ENCODE results near the gene ITPR2.
"Not testable (repeated sequence)": the region's sequence is repeated elsewhere in the genome, so short reads cannot be mapped to it uniquely, and the experiment has no call there.

ITPR2 gene

GRCh38 chr12:26783816-26784379 is 49.1 kb downstream of the ITPR2 start:
- not testable (repeated sequence) for DNase-seq

GRCh38 chr12:26783131-26783526 is 49.9 kb downstream of the ITPR2 start:
- DNase-seq = no peak

DNA sequence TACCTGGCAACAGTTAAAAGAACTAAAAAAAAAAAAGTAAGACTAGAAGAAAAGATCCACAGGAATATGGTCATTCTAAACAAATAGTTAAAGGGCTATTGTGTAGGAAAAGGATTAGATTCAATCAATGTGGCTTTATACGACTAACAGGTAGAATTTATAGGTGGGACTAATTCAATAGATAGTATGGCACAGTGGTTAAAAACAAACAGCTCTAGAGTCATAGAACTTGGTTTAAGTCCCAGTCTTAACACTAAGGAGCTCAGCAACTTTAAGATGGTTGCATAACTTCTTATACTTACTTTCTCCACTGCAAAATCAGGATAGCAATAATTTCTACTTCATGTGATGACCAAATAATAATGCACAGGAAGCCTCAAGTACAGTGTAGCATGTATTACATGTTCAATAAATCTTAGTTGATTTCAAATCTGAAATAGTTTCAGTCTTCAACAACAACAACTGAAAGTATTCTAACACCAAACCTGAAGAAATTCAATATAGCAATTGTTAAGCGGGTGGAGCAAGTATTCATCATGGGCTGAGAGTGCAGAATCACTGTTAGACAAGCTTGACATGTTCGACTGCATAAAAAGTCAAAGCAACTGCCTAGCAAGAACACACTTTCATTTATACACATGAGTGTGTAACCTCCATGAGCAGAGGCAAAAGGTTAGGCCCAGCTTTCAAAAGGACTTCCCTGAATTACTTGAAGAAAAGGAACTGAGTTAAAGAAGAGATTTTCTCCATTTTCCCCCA is 50.4 kb downstream of the ITPR2 start:
- no peak for DNase-seq

DNA sequence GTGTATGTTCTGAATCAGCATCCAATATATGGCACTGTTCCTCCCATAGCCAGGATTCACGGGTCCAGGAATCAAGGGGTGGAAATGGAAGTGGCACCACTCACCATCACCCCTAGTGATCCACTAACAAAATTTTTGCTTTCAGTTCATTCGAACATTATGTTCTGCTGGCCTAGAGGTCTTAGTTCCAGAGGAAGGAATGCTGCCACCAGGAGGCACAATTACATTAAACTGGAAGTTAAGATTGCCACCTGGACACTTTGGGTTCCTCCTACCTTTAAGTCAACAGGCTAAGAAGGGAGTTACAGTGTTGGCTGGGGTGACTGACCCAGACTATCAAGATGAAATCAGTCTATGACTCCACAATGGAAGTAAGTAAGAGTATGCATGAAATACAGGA is 52.3 kb downstream of the ITPR2 start:
- DNase-seq = not testable (repeated sequence)

DNA sequence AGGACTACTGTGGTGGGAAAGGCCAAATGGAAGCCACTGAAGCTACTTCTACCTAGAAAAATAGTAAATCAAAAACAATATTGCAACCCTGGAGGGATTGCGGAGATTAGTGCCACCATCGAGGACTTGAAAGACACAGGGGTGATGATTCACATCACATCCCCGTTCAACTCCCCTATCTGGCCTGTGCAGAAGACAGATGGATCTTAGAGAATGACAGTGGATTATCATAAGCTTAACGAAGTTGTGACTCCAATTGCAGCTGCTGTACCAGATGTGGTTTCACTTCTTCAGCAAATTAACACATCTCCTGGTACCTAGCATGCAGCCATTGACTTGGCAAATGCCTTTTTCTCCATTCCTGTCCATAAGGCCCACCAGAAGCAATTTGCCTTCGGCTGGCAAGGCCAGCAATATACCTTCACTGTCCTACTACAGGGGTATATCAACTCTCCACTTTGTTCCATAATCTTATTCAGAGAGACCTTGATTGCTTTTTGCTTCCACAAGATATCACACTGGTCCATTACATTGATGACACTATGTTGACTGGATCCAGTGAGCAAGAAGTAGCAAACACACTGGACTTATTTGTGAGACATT is 54.7 kb downstream of the ITPR2 start:
- not testable (repeated sequence) for DNase-seq

DNA sequence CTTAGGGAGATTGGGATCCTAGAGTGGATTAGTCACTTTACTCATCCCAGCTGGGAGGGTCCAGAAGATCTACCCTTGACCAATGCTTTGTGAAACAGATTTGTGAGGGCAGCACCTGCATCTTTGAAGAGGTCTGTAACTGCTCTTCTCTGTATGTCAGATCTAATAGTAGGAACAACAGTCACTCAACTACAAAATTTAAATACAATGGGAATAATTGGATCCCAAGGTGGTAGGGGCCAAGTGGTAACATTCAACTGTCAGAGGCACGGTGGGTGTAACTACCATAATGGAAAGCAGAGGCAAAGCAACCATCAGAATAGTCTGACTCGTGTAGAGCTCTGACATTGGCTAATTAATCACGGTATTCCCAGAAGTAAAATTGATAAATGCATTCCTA is 55.8 kb downstream of the ITPR2 start:
- DNase-seq = no peak

- not testable (repeated sequence) for DNase-seq
These were observed 57.0 kb downstream of the ITPR2 start for GRCh38 chr12:26775991-26776390.

- DNase-seq = no peak
These were observed 59.5 kb downstream of the ITPR2 start for GRCh38 chr12:26773313-26774104.

GRCh38 chr12:26771861-26772260 is 61.1 kb downstream of the ITPR2 start:
- no peak for DNase-seq

DNA sequence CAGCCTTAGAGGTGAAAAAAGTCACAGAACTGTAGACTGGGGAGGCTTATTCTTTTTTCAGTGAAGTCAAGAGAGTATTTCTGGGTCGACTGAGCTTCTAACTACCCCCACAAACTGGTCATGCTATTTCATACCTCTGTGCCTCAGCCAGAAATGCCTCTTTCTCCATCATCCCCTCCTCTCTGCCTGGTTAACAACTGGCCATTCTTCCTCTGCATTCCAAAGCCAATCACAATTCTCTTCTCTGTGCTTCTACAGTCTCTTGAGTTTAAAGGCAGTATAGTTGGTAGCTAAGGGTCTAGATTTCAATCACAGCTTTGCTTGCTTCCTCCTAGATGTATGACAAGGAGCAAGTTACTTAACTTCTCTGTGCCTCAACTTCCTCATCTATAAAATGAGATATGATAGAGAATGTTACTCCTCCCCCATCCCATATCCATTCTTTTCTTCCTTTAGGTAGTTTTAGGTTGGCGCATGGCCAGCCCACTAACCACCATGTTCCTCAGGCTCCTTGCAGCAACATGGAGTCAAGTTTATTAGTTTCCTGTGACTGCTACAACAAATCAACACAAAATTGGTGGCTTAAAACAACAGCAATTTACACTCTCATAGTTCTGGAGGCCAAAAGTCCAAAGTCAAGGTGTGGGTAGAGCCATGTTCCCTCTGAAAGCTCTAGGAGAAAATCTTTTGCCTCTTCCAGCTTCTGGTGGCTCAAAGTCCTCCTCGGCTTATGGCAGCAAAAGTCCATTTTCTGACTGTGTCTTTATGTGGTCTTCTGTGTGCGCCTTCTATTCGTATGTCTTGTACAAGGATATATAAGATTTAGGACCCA is 62.5 kb downstream of the ITPR2 start:
- DNase-seq = no peak

DNA sequence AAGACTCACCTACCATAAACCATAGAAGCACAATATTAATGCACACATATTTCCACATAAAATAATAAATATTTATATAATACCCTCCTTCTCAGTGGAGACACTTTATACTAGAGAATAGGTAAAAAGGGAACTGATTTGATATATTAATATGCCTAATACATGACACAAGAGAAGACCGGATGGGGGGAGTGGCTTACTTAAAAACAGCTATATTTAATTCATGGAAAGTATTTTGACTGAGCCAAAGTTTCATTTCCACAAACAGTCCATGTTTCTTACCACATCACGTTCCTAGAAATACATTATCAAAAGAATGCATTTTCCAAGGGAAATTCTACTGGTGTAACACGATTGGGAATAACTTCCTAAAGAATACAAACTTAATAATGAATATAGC is 63.4 kb downstream of the ITPR2 start:
- DNase-seq = no peak

DNA sequence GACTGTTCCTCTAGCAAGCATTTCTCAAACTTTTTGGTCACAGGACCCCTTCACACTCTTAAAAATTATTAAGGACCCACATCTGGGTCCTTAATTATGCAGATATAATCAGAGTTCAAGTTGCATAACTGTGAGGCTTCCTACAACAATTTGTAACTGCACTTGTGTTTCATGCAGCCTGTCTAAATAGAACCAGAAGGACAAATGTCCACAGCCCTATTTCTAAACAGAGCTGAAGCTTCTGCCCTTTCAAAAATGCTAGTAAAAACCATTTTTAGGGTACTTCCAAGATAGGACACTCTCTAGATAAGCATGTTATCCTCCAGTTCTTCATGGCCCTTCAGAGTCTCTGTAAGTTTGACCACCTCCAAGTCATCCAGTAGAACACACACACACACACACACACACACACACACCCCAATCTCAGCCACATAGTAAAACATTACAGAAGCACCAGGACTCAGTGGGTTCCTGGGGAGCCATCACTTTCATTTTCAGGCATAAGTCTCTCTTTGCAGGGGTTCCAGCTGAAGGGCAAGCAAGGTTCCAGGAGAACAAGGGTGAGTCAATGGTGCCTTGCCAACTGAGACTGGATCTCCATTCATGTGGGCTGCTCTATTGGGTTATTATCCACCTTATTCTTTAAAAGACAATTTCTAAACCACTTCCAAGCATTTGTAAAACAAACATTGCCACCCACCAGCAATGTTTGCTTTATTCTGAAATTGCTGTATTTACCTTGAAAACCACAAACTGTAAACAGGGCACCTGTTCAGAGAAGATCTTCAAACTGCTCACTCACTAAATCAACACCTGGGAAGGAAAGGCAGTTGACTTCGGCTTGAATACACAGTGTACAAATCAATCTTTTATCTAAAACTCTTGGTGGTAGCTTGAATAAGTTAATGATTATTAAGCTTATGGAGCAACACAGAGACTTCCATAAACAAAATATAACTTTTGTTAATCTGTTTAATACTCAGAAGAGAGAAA is 64.1 kb downstream of the ITPR2 start:
- no peak for DNase-seq

DNA sequence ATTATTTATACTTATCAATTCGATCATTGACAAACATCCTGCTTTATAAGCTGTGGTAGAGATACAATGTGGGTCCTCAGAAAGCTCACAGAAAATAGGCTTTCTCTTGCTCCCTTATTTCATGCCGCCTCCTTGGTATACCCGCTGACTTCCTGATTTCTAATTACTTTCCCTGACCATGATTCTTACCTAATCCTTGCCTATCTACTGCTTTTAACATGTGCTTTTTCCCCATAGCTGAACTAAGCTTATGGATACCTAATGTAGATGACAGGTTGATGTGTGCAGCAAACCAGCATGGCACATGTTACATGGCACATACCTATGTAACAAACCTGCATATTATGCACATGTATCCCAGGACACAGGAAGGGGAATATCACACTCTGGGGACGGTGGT is 65.1 kb downstream of the ITPR2 start:
- DNase-seq = no peak

GRCh38 chr12:26767116-26767515 is 65.9 kb downstream of the ITPR2 start:
- no peak for DNase-seq

GRCh38 chr12:26762186-26762585 is 70.8 kb downstream of the ITPR2 start:
- no peak for DNase-seq

DNA sequence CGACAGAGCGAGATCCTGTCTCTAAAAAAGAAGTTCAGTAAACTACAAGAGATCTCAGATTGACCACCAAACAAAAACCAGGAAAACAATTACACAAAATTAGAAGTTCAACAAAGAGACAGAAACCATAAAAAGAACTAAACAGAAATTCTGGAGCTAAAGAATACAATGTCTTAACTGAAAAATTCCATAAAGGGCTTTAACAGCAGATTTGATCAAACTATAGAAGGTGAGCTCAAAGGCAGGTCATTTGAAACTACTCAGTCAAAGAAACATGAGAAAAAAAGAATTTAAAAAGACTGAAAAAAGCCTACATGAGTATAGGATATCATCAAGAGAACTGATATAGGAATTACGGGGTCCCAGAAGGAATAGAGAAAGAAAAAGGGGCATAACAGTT is 71.2 kb downstream of the ITPR2 start:
- no peak for DNase-seq

DNA sequence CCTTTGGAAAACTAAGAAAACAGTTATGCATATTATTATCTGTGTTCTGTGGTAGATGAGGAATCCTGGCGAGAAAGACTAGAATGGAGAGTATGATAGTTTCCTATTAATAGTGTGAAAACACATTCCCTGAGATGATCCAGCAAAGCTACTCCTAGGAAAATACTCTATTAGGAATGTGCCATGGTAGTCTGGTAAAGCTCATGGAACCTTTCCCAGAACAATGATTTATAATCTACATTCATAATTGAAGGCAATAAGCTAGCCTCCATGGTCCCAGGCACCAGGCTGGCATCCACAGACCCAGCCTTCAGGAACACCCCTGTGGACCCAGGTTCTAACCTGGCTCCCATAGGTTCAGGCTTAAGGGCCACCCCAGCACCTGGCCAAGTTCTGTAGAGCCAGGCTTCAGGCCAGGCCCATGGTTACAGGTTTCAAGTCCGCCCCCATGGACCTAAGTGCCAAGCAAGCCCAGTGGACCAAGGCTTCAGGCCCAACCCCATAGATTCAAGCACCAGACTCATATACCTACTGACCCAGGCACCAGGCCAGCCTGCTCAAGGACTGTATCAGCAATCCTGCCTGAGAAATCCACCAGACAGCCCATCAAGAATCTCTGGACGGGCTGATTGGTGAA is 72.2 kb downstream of the ITPR2 start:
- no peak for DNase-seq

GRCh38 chr12:26755362-26755761 is 77.6 kb downstream of the ITPR2 start:
- not testable (repeated sequence) for DNase-seq

- no peak for DNase-seq
These were observed 78.8 kb downstream of the ITPR2 start for GRCh38 chr12:26754148-26754547.

- no peak for DNase-seq
These were observed 81.8 kb downstream of the ITPR2 start for GRCh38 chr12:26751179-26751578.

Data from CD4-positive, alpha-beta T cell treated with Interleukin-4 for 4 hours (primary cell).